Ramos (cell line): Measurements from ENCODE around the gene ZSCAN25.

Experiments used
- in situ Hi-C: fragments of 300-500 bp; cut with MboI; formaldehyde crosslinking; loops from one replicate; pipeline ENCODE4 v1.14.3; 2022; ENCODE audit warnings: low sequenced_read_pairs; ENCODE audit not compliant: unreplicated experiment

ZSCAN25 gene

DNA sequence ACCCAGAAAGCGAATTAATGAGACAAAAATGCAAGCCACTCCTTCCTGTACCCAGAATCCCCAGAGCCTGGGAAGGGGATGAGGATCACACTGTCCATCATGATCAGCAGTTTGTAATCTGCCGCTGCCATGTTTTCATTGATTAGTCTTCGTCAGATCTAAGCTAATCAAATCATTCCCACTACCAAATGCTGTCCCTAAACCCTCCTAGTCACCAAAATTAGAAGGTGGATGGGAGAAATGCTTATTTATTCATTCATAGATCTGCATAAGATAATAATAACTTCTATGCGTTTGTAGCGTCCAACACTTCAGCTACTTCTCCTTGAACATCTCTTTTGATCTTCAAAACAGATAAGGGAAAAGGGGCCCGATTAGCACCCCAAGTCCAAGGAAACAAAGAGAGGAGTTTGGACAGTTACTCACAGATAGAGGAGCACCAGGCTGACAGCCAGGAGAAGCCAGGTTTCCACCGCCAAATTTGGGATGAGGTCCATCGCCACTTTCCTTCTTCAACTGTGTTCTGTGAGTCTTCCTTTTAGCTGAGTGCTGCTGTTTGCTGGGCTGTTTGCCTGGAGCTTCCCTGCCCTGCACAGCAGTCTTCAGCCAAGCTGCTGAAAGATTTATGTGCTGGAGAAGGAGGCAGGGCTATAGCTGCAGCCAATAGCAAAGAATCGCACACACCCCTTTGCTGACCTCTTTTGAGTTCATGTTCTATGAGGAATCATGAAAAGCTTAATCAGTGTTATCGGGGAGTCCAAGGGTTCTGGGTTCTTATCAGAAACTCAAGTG, 62.9 kb downstream of the ZSCAN25 start, which contains the start of gene CYP3A5:
CYP3A5 (minus strand) TSS at position 597 of the 792 bp plus-strand sequence; CDS start at position 497, 100 bp downstream.
- in situ Hi-C loops = no loop called here
